Right ventricle myocardium superior (tissue), 1 donor: ENCODE results near the gene HIVEP1. TPM values are rescaled to one million over a fixed set of nuclear protein-coding genes. Genes with fewer than 3 reads are reported as not detected.
"Not testable (repeated sequence)": the region's sequence is repeated elsewhere in the genome, so short reads cannot be mapped to it uniquely, and the experiment has no call there.

ENCODE experiments used
- ATAC-seq: fragments of 200-7000 bp; cut with Tn5 transposase; one replicate; pipeline ENCODE4 v1.9.1; 2020; ENCODE audit warnings: mild to moderate bottlenecking; ENCODE audit not compliant: poor library complexity
- DNase-seq: peaks from one replicate; pipeline ENCODE4 v3.0.0-alpha.2; 2020
- intact Hi-C: fragments of 100-400 bp; cut with DNase I; formaldehyde crosslinking; loops from one replicate; pipeline ENCODE4 v1.11.2; 2022
- total RNA-seq: library from RNA; stranded (reverse); fragmentation: NEBNext Ultra II Directional; extraction: Animal tissue kit (Norgen Biotek cat#: 25700); gene quantifications from one replicate; pipeline ENCODE4 v1.2.1, GENCODE V29; 2021
- donor health status: DM: no; HTN: yes; CAD: no; lungs with severe emphysema.

HIVEP1 gene
- total RNA-seq, 1 donor from 2014 or later, result 12.0 TPM

DNA sequence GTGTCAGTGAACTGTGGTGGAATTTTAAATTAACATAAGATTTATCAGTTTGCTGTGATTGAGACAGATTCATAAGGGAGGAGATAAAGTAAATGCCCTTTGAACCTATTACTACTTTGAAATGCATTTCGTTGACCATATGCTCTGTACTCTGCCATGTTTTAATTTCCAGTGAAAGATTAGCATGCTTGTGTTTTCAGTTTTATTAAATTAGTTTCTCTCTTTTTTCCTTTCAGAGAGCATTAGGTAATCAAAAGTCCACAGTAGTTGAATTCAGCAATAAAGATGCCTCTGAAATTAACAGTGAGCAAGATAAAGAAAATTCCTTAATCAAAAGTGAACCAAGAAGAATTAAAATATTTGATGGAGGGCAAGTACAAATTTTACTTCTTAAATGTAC, 117.4 kb downstream of the HIVEP1 start:
- intact Hi-C loops, result no loop called here
- ATAC-seq (no peak), DNase-seq (no peak)

DNA sequence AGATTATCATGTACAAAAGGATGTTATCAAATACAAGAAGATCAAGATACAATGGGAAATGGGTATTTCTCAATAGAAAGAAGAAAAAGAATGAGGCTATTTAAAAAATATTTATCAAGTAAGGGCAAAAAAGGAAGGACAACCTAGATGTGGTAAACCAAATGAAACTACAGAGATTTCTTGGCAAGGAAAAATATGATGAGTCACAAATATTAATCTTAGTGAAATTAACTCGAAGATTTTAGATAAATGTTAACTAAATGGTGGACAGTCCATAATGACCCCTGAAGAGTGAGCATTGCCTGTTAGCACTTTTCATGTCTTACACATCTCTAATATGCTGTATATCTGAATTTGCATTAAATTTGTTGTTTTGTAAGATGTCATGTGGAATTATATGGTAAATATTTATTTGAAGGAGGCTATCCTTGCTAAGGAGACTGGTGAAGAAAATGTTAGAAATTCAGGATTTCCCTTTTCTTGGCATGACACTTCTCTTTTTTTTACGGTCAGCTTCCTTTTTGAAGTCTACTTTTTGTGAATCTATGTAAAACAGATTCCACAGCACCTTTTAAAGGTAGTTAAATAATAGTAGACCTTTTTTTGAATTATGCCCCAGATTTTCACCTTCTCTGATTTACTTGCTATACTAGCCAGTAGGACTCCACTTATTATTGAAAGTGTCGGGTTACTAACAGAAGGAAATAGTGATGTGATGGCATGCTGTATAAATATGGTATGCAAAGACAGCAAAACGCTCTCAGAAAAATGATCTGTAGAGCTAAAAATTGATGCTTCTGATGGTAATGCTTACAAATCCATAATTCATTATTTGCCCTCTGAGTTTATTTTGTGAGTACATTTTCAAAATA, 120.5 kb downstream of the HIVEP1 start:
- intact Hi-C loops, result no loop called here
- ATAC-seq, result no peak

DNA sequence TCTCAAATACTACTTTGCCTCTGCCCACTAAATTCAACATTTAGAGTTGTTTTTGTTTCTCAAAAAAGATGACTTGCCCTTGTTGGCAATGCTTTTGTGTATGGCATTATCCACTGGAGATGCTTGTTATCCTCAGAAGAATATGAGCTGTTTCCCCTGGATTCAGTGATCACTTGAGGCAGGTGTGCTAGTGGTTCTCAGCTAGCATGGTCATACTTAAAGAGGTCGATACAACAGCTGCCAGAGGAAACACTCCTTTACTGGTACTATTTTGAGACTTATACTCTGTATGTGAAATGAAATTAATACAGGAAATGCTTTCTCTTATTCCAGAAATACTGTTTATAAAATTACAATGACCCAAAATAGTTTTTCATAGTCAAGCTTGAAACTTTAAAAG, 122.5 kb downstream of the HIVEP1 start:
- intact Hi-C loops, result no loop called here
- no peak for DNase-seq
- no peak for ATAC-seq

More for the DNA sequence above, 120.5 kb downstream of the HIVEP1 start:
- DNase-seq, result no peak

DNA sequence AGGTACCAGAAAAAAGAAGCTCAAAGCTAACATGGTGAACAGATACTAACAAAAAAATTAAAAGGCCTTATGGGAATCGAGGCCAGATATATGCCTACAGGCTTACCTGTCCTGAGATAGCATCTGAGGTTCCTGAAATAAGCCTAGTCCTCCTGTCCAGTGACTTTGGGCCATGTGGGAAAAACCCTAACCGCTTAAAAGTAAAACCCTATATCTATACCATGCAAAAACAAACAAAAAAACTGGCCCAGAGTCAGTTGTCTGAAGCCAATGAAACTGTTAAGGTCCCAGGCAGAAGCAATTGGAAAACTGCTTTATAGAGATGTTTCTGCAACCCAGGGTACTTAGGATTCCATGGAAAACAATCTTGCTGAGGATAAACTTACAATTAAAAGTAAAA, 122.9 kb downstream of the HIVEP1 start:
- ATAC-seq, result no peak
- intact Hi-C loops, result no loop called here
- DNase-seq, result no peak

DNA sequence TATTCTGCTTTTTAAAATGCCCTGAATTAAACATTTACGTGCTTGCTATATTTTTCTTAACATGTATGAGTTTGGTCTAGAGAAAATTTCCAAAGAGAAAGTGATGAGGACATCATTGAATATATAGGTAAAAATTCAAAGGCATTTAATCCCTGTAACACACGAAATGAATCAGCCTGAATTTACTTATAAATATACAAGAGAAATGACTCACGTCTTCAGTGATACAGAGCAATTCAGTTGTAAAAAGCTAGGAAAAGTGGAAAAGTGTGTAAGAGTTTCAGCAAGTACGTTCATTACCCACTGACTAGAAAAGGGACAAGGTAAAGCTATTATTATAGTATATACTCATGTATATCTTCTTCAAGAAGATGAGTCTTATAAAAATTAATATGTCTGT, 124.8 kb downstream of the HIVEP1 start:
- intact Hi-C loops, result no loop called here
- DNase-seq (no peak), ATAC-seq (no peak)

DNA sequence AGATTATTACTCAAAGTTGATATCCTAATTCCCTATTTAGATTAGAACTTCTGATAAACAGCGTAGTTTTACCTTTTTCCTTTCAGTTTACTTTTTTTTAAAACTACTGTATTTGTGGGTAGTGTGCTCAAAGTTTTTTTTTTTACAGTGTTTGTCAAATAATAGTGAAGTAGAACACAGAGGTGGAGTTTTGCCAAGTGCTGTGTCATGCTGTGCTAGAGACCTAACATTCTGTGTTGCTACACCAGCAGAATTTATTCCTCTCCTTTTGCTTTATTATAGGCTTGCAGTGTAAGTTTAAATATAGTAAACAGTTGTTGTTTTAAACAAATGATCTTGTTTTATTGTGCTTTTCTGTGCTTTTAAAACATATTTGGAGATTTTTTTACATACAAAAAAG, 125.4 kb downstream of the HIVEP1 start:
- DNase-seq (peak; percentile 50), ATAC-seq (peak; percentile 80)
- intact Hi-C loops, result no loop called here

DNA sequence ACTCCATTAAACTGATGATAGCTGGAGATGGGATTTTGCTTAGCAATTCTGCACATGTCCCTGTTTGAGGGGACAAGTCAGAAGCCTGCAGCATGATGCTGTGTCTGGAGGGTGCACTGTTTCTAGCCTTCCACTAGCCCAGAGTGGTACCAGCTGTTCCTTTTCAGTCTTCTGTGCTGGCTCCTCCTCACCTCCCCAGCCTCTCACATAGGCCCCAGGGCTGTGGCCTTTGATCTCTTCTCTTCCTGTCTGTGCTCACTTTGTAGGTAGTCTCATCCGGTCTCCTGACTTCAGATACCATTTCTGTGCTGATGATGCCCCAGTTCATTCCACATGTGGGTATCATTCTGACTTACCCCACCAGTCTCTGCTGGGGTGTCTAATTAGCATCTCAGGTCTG, 126.3 kb downstream of the HIVEP1 start:
- intact Hi-C loops, result no loop called here
- no peak for ATAC-seq
- no peak for DNase-seq

DNA sequence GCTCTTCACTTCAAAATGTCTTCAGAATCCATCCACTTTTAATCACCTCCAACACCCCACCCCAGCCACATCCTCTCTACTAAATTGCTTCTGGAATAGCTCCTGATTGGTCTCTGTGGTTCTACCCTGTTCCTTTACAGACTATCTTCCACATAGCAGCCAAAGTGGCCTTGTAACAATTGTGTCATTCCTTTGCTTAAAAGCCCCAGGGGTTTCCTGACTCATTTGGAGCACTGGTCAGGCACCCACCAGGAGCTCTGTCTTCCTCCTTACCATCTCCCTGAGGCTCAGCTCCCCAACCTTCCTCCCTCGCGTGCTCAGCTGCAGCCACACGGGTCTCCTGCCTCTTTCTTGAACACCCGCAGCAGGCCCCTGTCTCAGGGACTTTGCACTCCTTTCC, 126.8 kb downstream of the HIVEP1 start:
- ATAC-seq, result no peak

DNA sequence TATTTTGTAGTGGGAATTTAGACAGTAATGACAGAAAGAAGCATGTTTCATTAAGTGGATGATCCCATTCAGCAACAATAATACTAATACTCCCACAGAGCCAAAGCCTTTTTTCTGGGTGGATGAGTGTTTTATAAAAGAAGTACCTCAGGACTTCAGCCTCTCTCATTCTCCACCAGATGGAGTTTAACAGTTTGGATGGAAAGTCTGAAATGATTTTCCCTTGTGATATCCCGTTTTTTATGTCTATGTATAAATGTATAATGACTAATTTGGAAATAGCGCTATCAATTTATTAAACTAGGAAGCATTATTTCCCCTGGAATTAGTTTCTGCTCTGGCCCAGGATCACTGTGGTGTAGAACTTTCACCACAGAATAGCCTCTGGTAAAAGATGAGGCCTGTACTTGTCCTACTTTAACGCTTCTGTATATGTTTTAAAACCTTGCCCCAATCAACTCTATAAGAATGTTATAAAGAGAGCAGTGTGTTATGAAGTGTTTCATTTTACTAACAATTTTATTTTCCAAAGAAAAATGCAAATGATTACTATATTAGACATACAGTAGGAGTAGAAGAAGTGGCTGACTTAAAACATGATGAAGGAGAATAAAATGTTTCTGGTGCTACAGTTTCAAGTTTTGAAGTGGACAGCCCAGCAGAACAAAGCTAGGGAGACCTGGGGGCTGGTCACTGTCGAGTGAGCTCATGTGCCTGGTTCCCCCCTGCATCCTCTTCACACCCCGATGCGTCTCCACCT, 135.6 kb downstream of the HIVEP1 start:
- ATAC-seq, result no peak
- intact Hi-C loops, result no loop called here
- DNase-seq, result no peak

More for the DNA sequence above, 126.8 kb downstream of the HIVEP1 start:
- intact Hi-C loops, result no loop called here
- no peak for DNase-seq

DNA sequence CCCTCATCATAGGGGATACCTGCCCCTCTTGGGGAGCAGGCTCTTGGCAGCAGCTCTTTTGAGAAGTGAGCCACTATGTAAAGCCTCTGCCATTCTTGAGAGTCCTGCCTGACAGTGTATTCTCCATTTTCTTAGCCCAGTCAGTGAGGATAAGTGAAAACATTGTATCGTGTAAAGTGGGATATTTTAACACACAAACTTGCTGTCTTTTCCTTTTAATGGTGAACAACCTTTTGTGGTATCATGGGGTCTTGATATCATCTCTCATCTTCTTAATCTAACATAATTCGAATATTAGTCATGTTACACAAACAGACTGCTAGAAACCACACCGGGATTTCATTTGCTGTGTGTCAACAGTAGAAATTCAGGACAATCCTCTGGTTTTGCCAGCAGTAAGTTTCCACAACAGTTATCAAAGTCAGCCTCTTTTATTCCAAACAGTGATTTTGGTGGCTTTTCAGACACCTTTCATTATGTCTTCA, 136.2 kb downstream of the HIVEP1 start:
- intact Hi-C loops, result no loop called here
- ATAC-seq, result no peak
- no peak for DNase-seq

DNA sequence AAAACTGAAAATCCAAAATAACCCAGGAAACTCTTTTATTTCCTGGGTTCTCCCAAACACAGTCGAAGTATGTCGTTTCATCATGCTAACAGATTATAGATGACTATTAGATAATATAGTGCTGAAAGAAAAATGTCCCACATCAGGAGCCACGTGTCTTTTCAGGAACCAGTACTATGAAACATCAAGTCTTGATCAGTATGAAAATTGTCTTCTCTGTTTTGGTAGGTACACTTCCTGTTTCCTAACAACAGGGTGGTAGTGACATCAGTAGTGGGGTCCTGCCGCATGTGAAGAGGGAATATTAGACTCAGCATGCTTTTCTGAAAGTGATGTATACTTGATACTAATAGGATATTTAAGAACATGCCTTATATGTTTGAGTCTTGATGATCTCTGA, 136.7 kb downstream of the HIVEP1 start:
- DNase-seq, result no peak

DNA sequence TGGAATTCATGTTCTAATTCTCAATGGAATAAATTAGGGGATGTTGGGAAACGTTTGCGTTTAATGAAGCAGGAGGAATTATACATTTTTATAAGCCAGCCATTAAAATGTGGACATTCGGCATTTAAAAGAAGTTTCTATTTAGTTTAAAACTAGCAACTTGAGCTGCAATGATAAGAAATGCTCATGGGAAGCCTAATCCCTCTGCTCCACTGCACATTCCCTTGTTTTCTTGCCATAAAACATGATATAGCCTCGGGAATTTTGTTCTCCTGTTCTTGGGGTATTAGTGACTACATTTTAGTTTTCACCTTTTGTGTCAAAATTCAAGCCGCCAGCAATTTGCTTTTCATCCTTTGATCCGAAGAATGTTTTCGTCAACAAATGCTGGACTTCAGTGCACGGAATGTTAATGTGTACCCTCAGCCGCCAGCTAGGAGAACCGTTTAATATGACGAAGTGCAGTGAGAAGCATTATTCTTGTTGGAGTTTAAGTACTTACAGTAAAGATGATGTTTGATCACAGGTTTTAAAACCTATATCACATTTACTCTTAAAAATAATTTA, 137.9 kb downstream of the HIVEP1 start:
- DNase-seq (no peak), ATAC-seq (no peak)
- intact Hi-C loops, result no loop called here

More for the DNA sequence above, 136.7 kb downstream of the HIVEP1 start:
- no peak for ATAC-seq
- intact Hi-C loops, result no loop called here

DNA sequence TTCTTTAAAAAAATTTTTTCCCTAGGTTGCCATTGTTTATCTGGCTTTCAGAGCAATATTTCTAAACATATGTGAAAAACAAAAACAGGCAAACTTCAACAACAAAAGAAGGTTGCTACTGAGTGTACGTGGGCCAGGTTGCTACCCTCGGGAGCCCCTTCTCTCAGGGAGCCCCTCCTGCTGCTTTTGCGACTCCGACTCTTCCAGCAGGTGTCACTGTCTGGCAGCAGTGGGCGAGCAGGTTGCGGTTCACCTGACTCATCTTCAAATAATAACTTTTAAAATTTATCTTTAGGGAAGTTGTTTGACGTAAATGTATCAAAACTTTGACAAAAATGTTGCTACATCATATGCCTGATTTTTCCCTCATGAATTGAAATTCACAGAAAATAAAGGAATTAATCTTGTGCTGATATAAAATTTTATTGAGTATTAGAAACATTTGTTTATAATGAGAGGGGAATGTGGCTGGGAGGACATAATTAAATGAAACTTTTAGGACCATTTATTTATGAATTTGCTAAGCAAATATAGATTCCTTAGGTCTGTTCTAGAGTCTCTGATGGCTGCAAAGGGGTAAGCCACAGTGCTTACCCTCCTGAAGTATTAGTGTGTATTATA, 138.8 kb downstream of the HIVEP1 start:
- ATAC-seq (no peak), DNase-seq (no peak)
- intact Hi-C loops, result no loop called here

DNA sequence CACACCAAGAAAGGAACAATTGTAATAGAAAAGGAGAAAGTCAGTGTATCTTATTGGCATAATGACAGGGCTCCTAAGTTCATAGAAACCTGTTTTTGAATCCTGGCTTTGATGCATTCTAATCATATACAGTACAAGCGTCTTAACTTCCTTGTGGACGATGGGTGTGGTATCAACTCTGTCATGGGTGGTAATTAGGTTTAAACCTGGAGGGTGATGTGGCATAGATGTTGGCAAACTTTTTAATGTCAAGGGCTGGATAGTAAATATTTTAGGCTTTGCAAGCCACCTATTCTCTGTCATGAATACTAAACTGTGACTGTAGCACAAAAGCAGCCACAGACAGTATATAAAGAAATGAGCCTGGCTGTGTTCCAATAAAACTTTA, 139.3 kb downstream of the HIVEP1 start:
- intact Hi-C loops, result no loop called here
- DNase-seq (no peak), ATAC-seq (no peak)

DNA sequence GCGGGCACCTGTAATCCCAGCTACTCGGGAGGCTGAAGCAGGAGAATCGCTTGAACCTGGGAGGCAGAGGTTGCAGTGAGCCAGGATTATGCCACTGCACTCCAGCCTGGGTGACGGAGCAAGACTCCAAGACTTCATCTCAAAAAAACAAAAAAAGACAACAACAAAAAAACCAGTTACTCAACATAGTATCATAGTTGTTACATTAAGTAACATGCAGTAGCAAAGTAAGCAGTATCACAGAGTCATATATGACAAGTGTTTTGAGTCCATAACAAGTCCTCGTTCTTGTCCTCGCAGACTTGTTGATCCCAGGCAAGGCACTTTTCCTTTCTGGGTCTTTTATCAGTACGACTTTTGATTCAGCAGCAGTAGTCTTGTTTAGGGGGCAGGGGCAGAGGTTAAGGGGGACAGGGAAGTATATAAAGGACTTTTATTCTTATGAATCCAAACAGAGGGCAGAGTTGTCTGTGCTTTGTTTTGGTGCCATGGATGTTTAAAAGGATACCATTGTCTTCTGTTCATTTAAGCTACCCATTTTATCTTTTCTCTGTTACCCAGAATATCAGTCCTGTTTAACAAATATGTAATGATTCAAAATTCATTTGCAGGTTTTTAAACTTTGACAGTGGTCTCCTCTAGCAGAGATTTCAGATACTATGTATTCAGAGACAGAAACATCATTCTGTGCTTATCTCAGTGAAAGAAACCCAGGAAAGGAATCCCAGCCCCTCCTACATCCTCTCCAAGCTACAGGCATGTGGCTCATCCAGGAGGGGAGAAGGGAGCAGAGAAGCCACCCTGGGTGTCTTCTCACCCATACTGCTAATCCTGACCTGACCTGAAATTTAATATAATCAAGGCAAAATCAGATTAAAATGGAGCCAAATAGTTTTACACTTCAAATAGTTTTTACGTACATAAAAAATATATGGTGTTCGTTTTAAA, 140.2 kb downstream of the HIVEP1 start:
- intact Hi-C loops, result no loop called here
- DNase-seq (no peak), ATAC-seq (no peak)

DNA sequence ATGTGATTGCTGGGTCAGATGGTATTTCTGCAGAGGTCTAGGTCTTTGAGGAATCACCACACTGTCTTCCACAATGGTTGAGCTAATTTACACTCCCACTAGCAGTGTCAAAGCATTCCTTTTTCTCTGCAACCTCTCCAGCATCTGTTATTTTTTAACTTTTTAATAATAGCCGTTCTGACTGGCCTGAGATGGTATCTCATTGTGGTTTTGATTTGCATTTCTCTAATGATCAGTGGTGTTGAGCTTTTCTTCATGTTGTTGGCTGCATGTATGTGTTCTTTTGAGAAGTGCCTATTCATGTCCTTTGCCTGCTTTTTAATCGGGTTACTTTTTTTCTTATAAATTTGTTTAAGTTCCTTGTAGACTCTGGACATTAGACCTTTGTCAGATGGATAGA, 143.7 kb downstream of the HIVEP1 start:
- DNase-seq, intact Hi-C loops, ATAC-seq: not testable (repeated sequence)

DNA sequence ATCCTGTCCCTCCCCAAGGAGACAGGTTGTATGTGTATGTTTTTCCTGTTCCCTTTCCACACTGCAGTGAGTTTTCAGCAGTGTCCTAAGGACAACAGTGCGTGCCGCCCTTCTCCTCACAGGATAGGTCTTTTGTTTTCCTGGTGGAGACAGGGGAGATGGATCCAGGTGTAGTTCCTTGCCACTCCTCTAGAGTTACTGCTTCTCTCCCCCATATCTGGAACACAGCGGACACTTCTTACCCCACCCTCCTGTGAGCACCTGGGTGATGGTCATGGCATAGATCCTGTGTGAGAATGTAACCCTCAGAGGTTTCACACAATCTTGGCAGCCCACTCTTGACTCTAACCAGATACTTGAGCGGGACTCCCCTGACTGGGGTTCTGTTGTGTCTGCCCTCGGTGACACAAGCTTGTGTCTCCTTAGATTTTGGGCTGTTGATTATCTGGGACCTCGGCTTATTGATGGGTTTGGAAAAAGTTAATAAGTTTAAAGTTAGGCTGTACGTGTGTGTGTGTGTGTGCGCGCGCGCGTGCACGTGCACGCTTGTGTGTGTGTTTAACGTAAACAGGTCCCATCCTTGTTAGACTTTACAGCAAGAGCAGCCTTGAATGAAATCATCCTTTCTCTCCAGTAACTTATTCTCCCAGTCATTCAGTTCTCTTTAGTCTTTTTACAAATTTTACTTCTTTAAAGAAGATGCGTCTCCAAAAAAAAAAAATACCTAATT, 146.7 kb downstream of the HIVEP1 start:
- DNase-seq, result no peak
- ATAC-seq, result no peak
- intact Hi-C loops, result no loop called here
